Mesenchymal stem cell (in vitro differentiated cells and primary cell): Measurements from ENCODE around the gene NRP2.

Experiments
- DNase-seq: peaks from one replicate; pipeline ENCODE4 v3.0.0-alpha.2; 2013
- H2AFZ ChIP-seq: one replicate; pipeline ENCODE4 v1.6.1; 2013; ENCODE audit warnings: low read depth, mild to moderate bottlenecking, control low read depth, inconsistent platforms, low read length, moderate library complexity
- H2AK5ac ChIP-seq: 2 replicates; pipeline ENCODE4 v1.6.1; 2013; ENCODE audit warnings: low read length, moderate library complexity, mild to moderate bottlenecking, inconsistent platforms; ENCODE audit not compliant: severe bottlenecking
- H2BK120ac ChIP-seq: one replicate; pipeline ENCODE4 v1.6.1; 2013; ENCODE audit warnings: low read depth, mild to moderate bottlenecking, inconsistent platforms, low read length, moderate library complexity
- H2BK12ac ChIP-seq, 2 experiments: one replicate each; pipeline ENCODE4 v1.6.1; 2013; ENCODE audit warnings: inconsistent platforms in 2 of 2, low read length in 2 of 2, mild to moderate bottlenecking in 2 of 2, moderate library complexity in 2 of 2, control low read depth in 1 of 2
- H2BK15ac ChIP-seq: one replicate; pipeline ENCODE4 v1.6.1; 2013; ENCODE audit warnings: mild to moderate bottlenecking, low read depth, inconsistent platforms; ENCODE audit not compliant: poor library complexity, severe bottlenecking
- H2BK5ac ChIP-seq: 2 replicates; pipeline ENCODE4 v1.6.1; 2013; ENCODE audit warnings: low read depth, mild to moderate bottlenecking, low read length, control low read depth, inconsistent platforms; ENCODE audit not compliant: poor library complexity, severe bottlenecking
- H3K14ac ChIP-seq, 2 experiments: one replicate each; pipeline ENCODE4 v1.6.1; 2013; ENCODE audit warnings: inconsistent platforms in 2 of 2, low read length in 2 of 2, control low read depth in 1 of 2, mild to moderate bottlenecking in 1 of 2, moderate library complexity in 1 of 2
- H3K18ac ChIP-seq, 2 experiments: one replicate each; pipeline ENCODE4 v1.6.1; 2013; ENCODE audit warnings: inconsistent platforms in 2 of 2, low read length in 2 of 2, control low read depth in 1 of 2, low read depth in 1 of 2, mild to moderate bottlenecking in 1 of 2
- H3K23ac ChIP-seq, 2 experiments: one replicate each; pipeline ENCODE4 v1.6.1; 2013; ENCODE audit warnings: inconsistent platforms in 2 of 2, low read length in 2 of 2, mild to moderate bottlenecking in 2 of 2, moderate library complexity in 2 of 2, control low read depth in 1 of 2
- H3K27ac ChIP-seq: 2 replicates; pipeline ENCODE4 v1.5.1; 2013; ENCODE audit warnings: mild to moderate bottlenecking, moderate library complexity, low read length, control low read depth, inconsistent platforms; ENCODE audit not compliant: poor library complexity, severe bottlenecking
- H3K27me3 ChIP-seq, 2 experiments: 2 replicates each; pipeline versions ENCODE4 v1.6.1 to v1.7.0; 2013; ENCODE audit warnings: low read length in 2 of 2, mild to moderate bottlenecking in 2 of 2, moderate library complexity in 2 of 2, control low read depth in 1 of 2, inconsistent platforms in 1 of 2; ENCODE audit not compliant: control insufficient read depth in 1 of 2, insufficient read depth in 1 of 2
- H3K36me3 ChIP-seq, 2 experiments: 2 replicates each; pipeline versions ENCODE4 v1.6.1 to v1.7.0; 2013; ENCODE audit warnings: low read length in 2 of 2, control low read depth in 1 of 2, inconsistent platforms in 1 of 2, low read depth in 1 of 2, mild to moderate bottlenecking in 1 of 2; ENCODE audit not compliant: insufficient read depth in 2 of 2, control insufficient read depth in 1 of 2
- H3K4ac ChIP-seq, 2 experiments: one replicate each; pipeline ENCODE4 v1.6.1; 2013; ENCODE audit warnings: inconsistent platforms in 2 of 2, low read length in 2 of 2, mild to moderate bottlenecking in 2 of 2, moderate library complexity in 2 of 2, control low read depth in 1 of 2, low read depth in 1 of 2
- H3K4me1 ChIP-seq: 2 replicates; pipeline ENCODE4 v1.6.1; 2013; ENCODE audit warnings: low read depth, low read length, control low read depth; ENCODE audit not compliant: control insufficient read depth, insufficient read depth
- H3K4me2 ChIP-seq: 2 replicates; pipeline ENCODE4 v1.6.1; 2013; ENCODE audit warnings: low read length, mild to moderate bottlenecking, inconsistent platforms; ENCODE audit not compliant: poor library complexity, severe bottlenecking
- H3K4me3 ChIP-seq, 2 experiments: 2 replicates each; pipeline versions ENCODE4 v1.5.1 to v1.7.0; 2013; ENCODE audit warnings: low read length in 2 of 2, mild to moderate bottlenecking in 2 of 2, control low read depth in 1 of 2, low read depth in 1 of 2; ENCODE audit not compliant: insufficient read depth in 1 of 2
- H3K79me1 ChIP-seq: replicated peaks from 2 replicates; pipeline ENCODE4 v1.6.1; 2013; ENCODE audit warnings: mild to moderate bottlenecking, control low read depth, low read length, inconsistent platforms; ENCODE audit not compliant: poor library complexity, severe bottlenecking
- H3K9ac ChIP-seq: 2 replicates; pipeline ENCODE4 v1.7.0; 2013; ENCODE audit warnings: mild to moderate bottlenecking, low read length, moderate library complexity
- H3K9me3 ChIP-seq: 2 replicates; pipeline ENCODE4 v1.7.0; 2013; ENCODE audit warnings: mild to moderate bottlenecking, low read length; ENCODE audit not compliant: control insufficient read depth
- H4K8ac ChIP-seq: one replicate; pipeline ENCODE4 v1.6.1; 2013; ENCODE audit warnings: inconsistent platforms, mild to moderate bottlenecking, low read length, moderate library complexity
- H4K91ac ChIP-seq: one replicate; pipeline ENCODE4 v1.6.1; 2013; ENCODE audit warnings: mild to moderate bottlenecking, low read length, inconsistent platforms
- WGBS: methylation state at CpG from one replicate; pipeline ENCODE4 v1.1.7; 2013; ENCODE audit warnings: mixed read lengths; 5-methylcytosine and 5-hydroxymethylcytosine counted together

The NRP2 gene

DNA sequence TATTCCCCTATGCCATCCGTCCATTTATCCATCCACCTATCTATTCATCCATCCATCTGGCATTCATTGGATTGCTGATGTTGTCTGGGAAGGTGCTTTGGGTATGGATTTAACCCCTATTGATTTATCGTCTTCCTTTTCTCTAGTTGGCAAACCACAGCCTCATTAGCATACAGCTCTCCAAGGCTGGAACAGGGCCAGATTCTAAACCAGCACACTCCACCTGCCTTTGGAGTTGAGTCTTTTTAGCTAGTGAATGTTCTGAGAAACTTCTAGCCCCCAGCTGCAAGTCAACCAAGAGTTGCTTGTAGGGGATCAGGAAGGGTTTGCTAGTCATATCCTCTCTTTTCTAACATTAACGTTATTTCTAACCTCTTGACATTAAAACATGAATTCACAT lies 90.7 kb downstream of the NRP2 start:
- H3K27ac ChIP-seq: no peak overlapping the region
- H3K14ac ChIP-seq: no peak overlapping the region
- no peaks in the 10 kb centered on the region for H3K79me1 ChIP-seq
- no peaks in the 10 kb centered on the region for H3K9me3 ChIP-seq
- WGBS: 88% methylated on average over 1 of the region's 3 CpGs
- H3K18ac ChIP-seq: no peak overlapping the region
- H3K36me3 ChIP-seq: peaks cover 6 to 19% of the 10 kb centered on the region in 2 experiments
- no peak overlapping the region for H4K8ac ChIP-seq
- no peak for DNase-seq
- H2AK5ac ChIP-seq: no peak overlapping the region
- no peak overlapping the region for H2AFZ ChIP-seq
- H3K4me1 ChIP-seq: peaks cover 7% of the 10 kb centered on the region
- no peak overlapping the region for H3K4ac ChIP-seq
- no peak overlapping the region for H4K91ac ChIP-seq
- no peak overlapping the region for H3K4me2 ChIP-seq
- H2BK120ac ChIP-seq: no peak overlapping the region
- H3K27me3 ChIP-seq: no peaks in the 10 kb centered on the region
- no peak overlapping the region for H3K9ac ChIP-seq
- H2BK15ac ChIP-seq: no peak overlapping the region
- H2BK5ac ChIP-seq: no peak overlapping the region
- H3K4me3 ChIP-seq: no peak overlapping the region
- H3K23ac ChIP-seq: no peak overlapping the region
- peak overlapping the region in 1 of 2 experiments; percentile 16 for H2BK12ac ChIP-seq

DNA sequence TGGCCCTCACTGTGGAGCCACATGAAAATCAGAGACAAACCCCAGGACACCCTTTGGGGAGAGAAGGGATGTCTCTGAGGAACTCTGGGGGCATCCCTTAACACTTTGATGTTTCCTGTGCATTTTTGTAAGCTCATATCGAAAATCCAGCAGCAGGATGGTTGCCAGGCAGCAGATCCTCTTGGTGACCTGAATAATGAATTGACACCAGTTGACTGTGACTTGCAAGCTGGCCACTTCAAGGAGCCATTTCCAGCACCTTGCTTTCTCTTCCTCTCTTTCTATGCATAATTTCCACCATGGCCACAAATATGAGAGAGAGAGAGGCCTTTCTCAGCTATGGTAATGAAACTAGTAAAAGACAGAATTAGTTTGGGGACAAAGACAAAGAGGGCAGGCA lies 91.7 kb downstream of the NRP2 start:
- Histone ChIP-seq H3K14ac (no peak overlapping the region), H3K9me3 (no peaks in the 10 kb centered on the region), H3K18ac (no peak overlapping the region), H2BK120ac (no peak overlapping the region), H3K23ac (no peak overlapping the region), H3K9ac (no peak overlapping the region), H3K79me1 (no peaks in the 10 kb centered on the region), H4K91ac (no peak overlapping the region), H3K4ac (no peak overlapping the region), H2AFZ (no peak overlapping the region), H3K27ac (no peak overlapping the region), H2BK15ac (no peak overlapping the region), H2BK12ac (no peak overlapping the region), H4K8ac (no peak overlapping the region), H3K4me1 (peaks cover 6% of the 10 kb centered on the region), H3K36me3 (peaks cover 0 to 14% of the 10 kb centered on the region in 2 experiments), H2BK5ac (no peak overlapping the region), H3K4me2 (no peak overlapping the region), H3K4me3 (no peak overlapping the region), H3K27me3 (no peaks in the 10 kb centered on the region), H2AK5ac (no peak overlapping the region)
- DNase-seq: no peak
- 100% methylated on average over 1 of the region's 1 CpG for WGBS

DNA sequence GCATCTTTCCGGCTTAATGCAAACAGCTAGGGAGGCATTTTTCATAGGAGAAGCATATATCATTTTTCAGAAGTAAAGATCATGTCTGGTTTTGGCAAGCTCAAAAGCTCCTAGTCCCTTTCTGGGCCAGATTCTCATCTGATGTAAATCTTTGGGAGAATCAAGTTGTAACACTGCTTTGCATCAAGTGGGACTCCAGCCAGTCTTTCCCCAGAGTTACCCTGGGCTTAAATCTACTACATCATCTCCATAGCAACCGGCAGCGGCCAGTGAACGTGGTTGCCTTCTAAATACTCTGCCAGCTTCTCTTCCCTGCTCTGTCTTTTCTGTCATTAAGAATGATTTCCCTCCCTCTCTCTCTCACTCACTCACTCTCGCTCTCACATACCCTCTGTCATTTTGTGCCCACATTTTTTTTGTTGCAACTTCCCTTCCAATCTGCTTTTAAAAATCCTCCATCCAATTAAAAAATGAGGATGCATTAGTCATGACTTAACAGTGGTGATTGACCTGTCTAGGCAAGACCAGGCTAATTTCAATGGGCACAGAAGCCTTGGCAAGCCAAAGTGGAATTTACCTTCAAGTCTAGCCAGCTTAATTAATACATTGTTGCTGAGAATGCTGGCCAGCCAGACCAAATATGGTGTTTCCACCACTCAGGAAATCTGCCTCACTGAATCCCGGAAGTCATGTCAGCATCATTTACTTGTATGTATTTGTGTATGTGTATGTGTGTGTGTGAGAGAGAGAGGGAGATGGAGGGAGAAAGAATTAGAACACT lies 93.0 kb downstream of the NRP2 start:
- no peak overlapping the region for H2BK120ac ChIP-seq
- no peak overlapping the region for H4K8ac ChIP-seq
- H3K18ac ChIP-seq: no peak overlapping the region
- no peaks in the 10 kb centered on the region for H3K79me1 ChIP-seq
- H2AK5ac ChIP-seq: no peak overlapping the region
- no peak overlapping the region for H2BK5ac ChIP-seq
- H3K14ac ChIP-seq: no peak overlapping the region
- H4K91ac ChIP-seq: no peak overlapping the region
- no peak overlapping the region for H2BK15ac ChIP-seq
- H3K4ac ChIP-seq: no peak overlapping the region
- no peak for DNase-seq
- WGBS: 86% methylated on average over 6 of the region's 6 CpGs
- no peak overlapping the region for H3K4me2 ChIP-seq
- H3K27me3 ChIP-seq: no peaks in the 10 kb centered on the region
- H3K4me3 ChIP-seq: no peak overlapping the region
- H3K9me3 ChIP-seq: no peaks in the 10 kb centered on the region
- peaks cover 2% of the 10 kb centered on the region for H3K4me1 ChIP-seq
- no peak overlapping the region for H3K9ac ChIP-seq
- H3K23ac ChIP-seq: no peak overlapping the region
- H2BK12ac ChIP-seq: no peak overlapping the region
- peaks cover 0 to 14% of the 10 kb centered on the region in 2 experiments for H3K36me3 ChIP-seq
- no peak overlapping the region for H3K27ac ChIP-seq
- H2AFZ ChIP-seq: no peak overlapping the region

GRCh38 chr2:205776139-205776538 lies 93.8 kb downstream of the NRP2 start:
- 72% methylated on average over 19 of the region's 19 CpGs for WGBS
- Histone ChIP-seq H3K9me3 (no peaks in the 10 kb centered on the region), H3K4me1 (no peaks in the 10 kb centered on the region), H3K27ac (no peak overlapping the region), H2BK15ac (no peak overlapping the region), H3K14ac (no peak overlapping the region), H3K23ac (no peak overlapping the region), H3K36me3 (peaks cover 0 to 8% of the 10 kb centered on the region in 2 experiments), H3K27me3 (no peaks in the 10 kb centered on the region), H2AK5ac (no peak overlapping the region), H3K4me3 (no peak overlapping the region), H2BK5ac (no peak overlapping the region), H2BK120ac (no peak overlapping the region), H3K4me2 (no peak overlapping the region), H2AFZ (no peak overlapping the region), H3K9ac (no peak overlapping the region), H2BK12ac (no peak overlapping the region), H3K18ac (peak overlapping the region in 1 of 2 experiments; percentile 21), H4K8ac (no peak overlapping the region), H3K4ac (no peak overlapping the region), H3K79me1 (no peaks in the 10 kb centered on the region), H4K91ac (no peak overlapping the region)
- no peak for DNase-seq
